OCI-M2 (cell line): ENCODE data around the gene PPM1G.

ENCODE experiments used
- DNase-seq: peaks from one replicate; lab custom pipeline; 2025; ENCODE audit not compliant: unreplicated experiment; lab: John Stamatoyannopoulos, UW

PPM1G gene

GRCh38 chr2:27336173-27336572 lies 73.2 kb downstream of the PPM1G start:
- no peak for DNase-seq

DNA sequence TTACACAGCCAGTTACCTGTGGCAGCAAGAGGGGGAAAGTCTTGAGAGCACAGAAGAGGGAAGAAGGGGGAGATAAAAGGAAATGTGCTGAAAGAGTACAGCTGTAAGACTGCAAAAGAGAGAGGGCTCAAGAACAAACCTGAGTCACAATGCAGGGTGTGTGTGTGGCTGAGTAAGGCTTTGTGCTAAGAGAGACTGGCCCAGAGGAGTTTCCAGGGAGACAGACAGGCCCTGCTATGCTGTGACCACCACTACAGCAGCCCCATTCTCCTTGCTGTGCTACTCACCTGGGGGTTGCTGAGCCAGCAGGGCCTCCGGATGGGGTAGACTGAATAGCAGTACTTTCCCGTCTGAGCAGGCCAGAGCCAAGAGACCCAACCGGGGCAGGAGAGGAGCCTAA lies 74.1 kb downstream of the PPM1G start:
- DNase-seq, result no peak
